ENCODE data around the gene ETDA. TPM values are rescaled to one million over a fixed set of nuclear protein-coding genes. Genes with fewer than 3 reads are reported as not detected.
"Not testable (repeated sequence)": the region's sequence is repeated elsewhere in the genome, so short reads cannot be mapped to it uniquely, and the experiment has no call there.

Gene ETDA
- total RNA-seq, 2 donors from 2014 or later: not detected

DNA sequence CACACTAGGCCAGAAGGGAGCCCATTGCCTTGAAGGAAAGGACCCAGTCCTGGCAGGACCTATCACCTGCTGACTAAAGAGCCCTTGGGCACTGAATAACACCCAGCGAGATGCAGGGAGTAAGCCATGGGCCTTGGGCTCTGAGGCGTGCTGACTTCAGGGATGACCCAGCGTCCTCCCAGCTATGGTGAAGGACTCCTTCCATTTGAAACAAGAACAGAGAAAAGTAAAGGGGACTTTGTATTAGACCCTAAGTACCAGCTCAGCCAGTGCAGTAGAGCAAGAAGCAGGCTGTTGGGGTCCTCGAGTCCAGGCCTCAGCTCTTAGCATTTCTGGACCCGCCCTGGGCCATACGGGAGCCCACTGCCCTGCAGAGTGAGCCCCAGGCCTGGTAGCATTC lies 5.1 kb downstream of the ETDA start:
- Mint-ChIP-seq H3K27me3 (ENCODE audit: insufficient read depth) (no peaks in the 10 kb centered on the region), H3K27ac (no peak overlapping the region), H3K4me1 (no peaks in the 10 kb centered on the region), H3K4me3 (no peak overlapping the region), H3K36me3 (ENCODE audit: low read depth) (no peaks in the 10 kb centered on the region), H3K9me3 (peaks cover 43% of the 10 kb centered on the region)
- Histone ChIP-seq H3K27ac (ENCODE audit: low read depth, low read length) (no peak overlapping the region), H3K9ac (ENCODE audit: extremely low read depth, low read length, poor library complexity, severe bottlenecking) (no peak overlapping the region), H3K9me3 (ENCODE audit: control insufficient read depth, low read length) (no peaks in the 10 kb centered on the region), H3K36me3 (ENCODE audit: control insufficient read depth, insufficient read depth, low read length) (no peaks in the 10 kb centered on the region), H3K4me3 (ENCODE audit: low read length) (no peak overlapping the region), H3K27me3 (ENCODE audit: control insufficient read depth, insufficient read depth, low read length, poor library complexity, severe bottlenecking) (no peaks in the 10 kb centered on the region), H3K4me1 (ENCODE audit: control insufficient read depth, insufficient read depth, low read length) (no peaks in the 10 kb centered on the region)
- TF ChIP-seq, protein P1, sequence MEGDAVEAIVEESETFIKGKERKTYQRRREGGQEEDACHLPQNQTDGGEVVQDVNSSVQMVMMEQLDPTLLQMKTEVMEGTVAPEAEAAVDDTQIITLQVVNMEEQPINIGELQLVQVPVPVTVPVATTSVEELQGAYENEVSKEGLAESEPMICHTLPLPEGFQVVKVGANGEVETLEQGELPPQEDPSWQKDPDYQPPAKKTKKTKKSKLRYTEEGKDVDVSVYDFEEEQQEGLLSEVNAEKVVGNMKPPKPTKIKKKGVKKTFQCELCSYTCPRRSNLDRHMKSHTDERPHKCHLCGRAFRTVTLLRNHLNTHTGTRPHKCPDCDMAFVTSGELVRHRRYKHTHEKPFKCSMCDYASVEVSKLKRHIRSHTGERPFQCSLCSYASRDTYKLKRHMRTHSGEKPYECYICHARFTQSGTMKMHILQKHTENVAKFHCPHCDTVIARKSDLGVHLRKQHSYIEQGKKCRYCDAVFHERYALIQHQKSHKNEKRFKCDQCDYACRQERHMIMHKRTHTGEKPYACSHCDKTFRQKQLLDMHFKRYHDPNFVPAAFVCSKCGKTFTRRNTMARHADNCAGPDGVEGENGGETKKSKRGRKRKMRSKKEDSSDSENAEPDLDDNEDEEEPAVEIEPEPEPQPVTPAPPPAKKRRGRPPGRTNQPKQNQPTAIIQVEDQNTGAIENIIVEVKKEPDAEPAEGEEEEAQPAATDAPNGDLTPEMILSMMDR (conservative IDR thresholded peaks at IDR 0.05): no peak
- WGBS, 2 experiments (ENCODE audit: insufficient coverage in 1 of 2, insufficient read length in 1 of 2): 91% methylated on average over 6 of the region's 6 CpGs; no CpG with 5 or more reads in 1 of the 2 experiments
- DNase-seq: no peak

DNA sequence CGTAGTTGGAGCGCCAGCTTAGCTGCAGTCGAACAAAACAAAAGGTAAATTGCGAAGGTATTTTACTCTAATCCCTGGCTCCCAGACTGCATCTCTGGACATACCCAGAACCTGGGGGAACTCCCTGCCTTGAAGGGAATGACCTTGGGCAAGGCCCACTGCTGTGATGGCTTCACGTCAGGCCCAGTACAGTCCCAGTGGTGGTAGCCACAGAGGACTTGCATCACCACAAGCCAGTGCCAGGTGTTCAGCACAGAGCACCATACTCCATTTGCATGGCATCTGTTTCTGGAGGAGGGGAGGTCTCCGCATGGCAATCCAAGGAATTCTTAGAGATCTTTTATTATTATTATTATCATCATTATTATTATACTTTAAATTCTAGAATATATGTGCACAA lies 5.6 kb downstream of the ETDA start:
- no peaks in the 10 kb centered on the region for H3K27me3 ChIP-seq (ENCODE audit: control insufficient read depth, insufficient read depth, low read length, poor library complexity, severe bottlenecking)
- no peak for DNase-seq
- no peaks in the 10 kb centered on the region for H3K36me3 ChIP-seq (ENCODE audit: control insufficient read depth, insufficient read depth, low read length)
- no peaks in the 10 kb centered on the region for H3K4me1 ChIP-seq (ENCODE audit: control insufficient read depth, insufficient read depth, low read length)
- H3K4me3 Mint-ChIP-seq: no peak overlapping the region
- H3K4me3 ChIP-seq (ENCODE audit: low read length): no peak overlapping the region
- H3K9me3 Mint-ChIP-seq: peaks cover 48% of the 10 kb centered on the region
- 100% methylated on average over 1 to 5 of the region's 6 CpGs for WGBS, 2 experiments (ENCODE audit: insufficient coverage in 1 of 2, insufficient read length in 1 of 2)
- H3K27me3 Mint-ChIP-seq (ENCODE audit: insufficient read depth): no peaks in the 10 kb centered on the region
- no peaks in the 10 kb centered on the region for H3K36me3 Mint-ChIP-seq (ENCODE audit: low read depth)
- no peaks in the 10 kb centered on the region for H3K9me3 ChIP-seq (ENCODE audit: control insufficient read depth, low read length)
- TF ChIP-seq, protein P1 (conservative IDR thresholded peaks at IDR 0.05): no peak
- no peak overlapping the region for H3K9ac ChIP-seq (ENCODE audit: extremely low read depth, low read length, poor library complexity, severe bottlenecking)
- H3K4me1 Mint-ChIP-seq: no peaks in the 10 kb centered on the region
- H3K27ac ChIP-seq (ENCODE audit: low read depth, low read length): no peak overlapping the region
- H3K27ac Mint-ChIP-seq: no peak overlapping the region

DNA sequence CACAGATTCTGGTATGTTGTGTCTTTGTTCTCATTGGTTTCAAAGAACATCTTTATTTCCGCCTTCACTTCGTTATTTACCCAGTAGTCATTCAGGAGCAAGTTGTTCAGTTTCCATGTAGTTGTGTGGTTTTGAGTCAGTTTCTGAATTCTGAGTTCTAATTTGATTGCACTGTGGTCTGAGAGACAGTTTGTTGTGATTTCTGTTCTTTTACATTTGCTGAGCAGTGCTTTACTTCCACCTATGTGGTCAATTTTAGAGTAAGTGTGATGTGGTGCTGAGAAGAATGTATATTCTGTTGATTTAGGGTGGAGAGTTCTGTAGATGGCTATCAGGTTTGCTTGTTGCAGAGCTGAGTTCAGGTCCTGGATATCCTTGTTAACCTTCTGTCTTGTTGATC lies 9.1 kb downstream of the ETDA start:
- H3K4me1 Mint-ChIP-seq; H3K27ac ChIP-seq (ENCODE audit: low read depth, low read length); H3K36me3 ChIP-seq (ENCODE audit: control insufficient read depth, insufficient read depth, low read length); H3K27me3 Mint-ChIP-seq (ENCODE audit: insufficient read depth); H3K4me3 ChIP-seq (ENCODE audit: low read length); DNase-seq; H3K36me3 Mint-ChIP-seq (ENCODE audit: low read depth); H3K9me3 ChIP-seq (ENCODE audit: control insufficient read depth, low read length); H3K27ac Mint-ChIP-seq; H3K4me1 ChIP-seq (ENCODE audit: control insufficient read depth, insufficient read depth, low read length); H3K9ac ChIP-seq (ENCODE audit: extremely low read depth, low read length, poor library complexity, severe bottlenecking); H3K4me3 Mint-ChIP-seq; H3K27me3 ChIP-seq (ENCODE audit: control insufficient read depth, insufficient read depth, low read length, poor library complexity, severe bottlenecking): not testable (repeated sequence)
- H3K9me3 Mint-ChIP-seq: peaks cover 74% of the 10 kb centered on the region
- 100% methylated on average over 1 of the region's 2 CpGs; no CpG with 5 or more reads in 1 of the 2 experiments for WGBS, 2 experiments (ENCODE audit: insufficient coverage in 1 of 2, insufficient read length in 1 of 2)

DNA sequence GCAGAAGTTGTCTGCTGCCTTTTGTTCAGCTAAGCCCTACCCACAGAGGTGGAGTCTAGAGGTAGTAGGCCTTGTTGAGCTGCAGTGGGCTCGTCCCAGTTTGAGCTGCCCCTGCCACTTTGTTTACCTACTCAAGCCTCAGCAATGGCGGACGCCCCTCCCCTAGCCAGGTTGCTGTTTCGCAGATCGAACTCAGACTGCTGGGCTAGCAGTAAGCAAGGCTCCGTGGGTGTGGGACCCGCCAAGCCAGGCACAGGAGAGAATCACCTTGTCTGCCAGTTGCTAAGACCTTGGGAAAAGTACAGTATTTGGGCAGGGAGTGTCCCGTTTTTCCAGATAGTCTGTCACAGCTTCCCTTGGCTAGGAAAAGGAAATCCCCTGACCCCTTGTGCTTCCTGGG lies 11.5 kb downstream of the ETDA start:
- DNase-seq; H3K36me3 Mint-ChIP-seq (ENCODE audit: low read depth); H3K27ac ChIP-seq (ENCODE audit: low read depth, low read length); H3K27me3 Mint-ChIP-seq (ENCODE audit: insufficient read depth); H3K4me3 ChIP-seq (ENCODE audit: low read length); H3K27ac Mint-ChIP-seq; H3K4me3 Mint-ChIP-seq; H3K36me3 ChIP-seq (ENCODE audit: control insufficient read depth, insufficient read depth, low read length); H3K4me1 Mint-ChIP-seq; H3K4me1 ChIP-seq (ENCODE audit: control insufficient read depth, insufficient read depth, low read length); H3K9ac ChIP-seq (ENCODE audit: extremely low read depth, low read length, poor library complexity, severe bottlenecking); H3K27me3 ChIP-seq (ENCODE audit: control insufficient read depth, insufficient read depth, low read length, poor library complexity, severe bottlenecking); H3K9me3 ChIP-seq (ENCODE audit: control insufficient read depth, low read length): not testable (repeated sequence)
- WGBS, 2 experiments (ENCODE audit: insufficient coverage in 1 of 2, insufficient read length in 1 of 2): 86 to 100% methylated on average over 4 to 8 of the region's 8 CpGs
- H3K9me3 Mint-ChIP-seq: peaks cover 78% of the 10 kb centered on the region

All from endodermal cell (in vitro differentiated cells).